22Rv1 (cell line): ENCODE data around the gene APOA1.

Experiments used
- H3K27ac ChIP-seq: fragments of 450-650 bp; 2 replicates; pipeline ENCODE4 v1.5.1; 2017
- ZFX ChIP-seq: fragments of 450-650 bp; IDR thresholded peaks from 2 replicates; pipeline ENCODE4 v1.6.1; 2017; ENCODE audit warnings: antibody characterized with exemption, borderline replicate concordance
- TF ChIP-seq, protein P1 (sequence below): fragments of 450-650 bp; IDR thresholded peaks from 2 replicates; pipeline ENCODE4 v1.5.1; 2017; ENCODE audit warnings: mild to moderate bottlenecking

APOA1 gene

DNA sequence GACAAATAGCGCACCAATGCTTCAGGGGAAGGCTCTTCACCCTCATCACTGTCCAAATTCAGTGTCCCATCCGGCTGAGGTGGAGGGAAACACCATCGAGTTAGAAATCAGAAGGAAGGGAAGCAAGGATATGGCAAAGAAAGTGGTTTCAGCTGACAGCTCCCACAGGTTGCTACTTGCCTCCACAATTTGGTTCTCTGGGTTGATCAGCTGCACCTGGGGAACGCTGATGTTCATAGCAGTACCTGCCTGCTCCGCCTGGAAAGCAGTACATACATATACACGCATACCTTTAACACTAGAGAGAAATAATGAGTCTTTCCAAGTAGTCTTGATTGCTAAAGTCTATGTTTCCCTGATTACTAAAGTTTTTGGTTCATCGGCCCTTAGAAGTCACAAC is 37.8 kb upstream of the APOA1 start:
- TF ChIP-seq, protein P1, sequence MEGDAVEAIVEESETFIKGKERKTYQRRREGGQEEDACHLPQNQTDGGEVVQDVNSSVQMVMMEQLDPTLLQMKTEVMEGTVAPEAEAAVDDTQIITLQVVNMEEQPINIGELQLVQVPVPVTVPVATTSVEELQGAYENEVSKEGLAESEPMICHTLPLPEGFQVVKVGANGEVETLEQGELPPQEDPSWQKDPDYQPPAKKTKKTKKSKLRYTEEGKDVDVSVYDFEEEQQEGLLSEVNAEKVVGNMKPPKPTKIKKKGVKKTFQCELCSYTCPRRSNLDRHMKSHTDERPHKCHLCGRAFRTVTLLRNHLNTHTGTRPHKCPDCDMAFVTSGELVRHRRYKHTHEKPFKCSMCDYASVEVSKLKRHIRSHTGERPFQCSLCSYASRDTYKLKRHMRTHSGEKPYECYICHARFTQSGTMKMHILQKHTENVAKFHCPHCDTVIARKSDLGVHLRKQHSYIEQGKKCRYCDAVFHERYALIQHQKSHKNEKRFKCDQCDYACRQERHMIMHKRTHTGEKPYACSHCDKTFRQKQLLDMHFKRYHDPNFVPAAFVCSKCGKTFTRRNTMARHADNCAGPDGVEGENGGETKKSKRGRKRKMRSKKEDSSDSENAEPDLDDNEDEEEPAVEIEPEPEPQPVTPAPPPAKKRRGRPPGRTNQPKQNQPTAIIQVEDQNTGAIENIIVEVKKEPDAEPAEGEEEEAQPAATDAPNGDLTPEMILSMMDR: no peak
- TF ChIP-seq ZFX: no peak
- no peak overlapping the region for H3K27ac ChIP-seq

GRCh38 chr11:116874251-116874650 is 36.8 kb upstream of the APOA1 start:
- TF ChIP-seq, protein P1: no peak
- TF ChIP-seq ZFX: no peak
- no peak overlapping the region for H3K27ac ChIP-seq

DNA sequence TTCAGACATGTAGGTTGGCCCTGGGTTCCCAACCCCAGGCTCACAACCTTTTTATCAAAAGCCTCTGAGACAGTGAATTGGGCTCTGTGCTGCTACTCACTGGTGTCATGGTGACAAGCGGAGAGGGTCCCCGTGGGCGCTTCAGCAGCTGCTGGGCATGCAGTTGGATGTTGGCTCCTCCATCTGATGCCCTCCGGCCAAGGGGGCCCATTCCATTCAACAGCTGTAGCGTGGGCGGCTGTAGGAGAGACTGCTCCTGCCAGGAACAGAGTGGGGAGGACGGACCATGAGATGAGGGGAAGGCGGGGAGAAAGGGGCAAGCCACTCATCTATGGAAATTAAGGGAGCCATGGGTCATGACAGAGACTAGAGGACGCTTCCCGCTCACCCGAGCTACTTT is 36.0 kb upstream of the APOA1 start:
- TF ChIP-seq, protein P1: no peak
- TF ChIP-seq ZFX: no peak

GRCh38 chr11:116871248-116871647 is 33.8 kb upstream of the APOA1 start:
- no peak overlapping the region for H3K27ac ChIP-seq
- TF ChIP-seq, protein P1: no peak
- no peak for TF ChIP-seq ZFX

More for the DNA sequence above, 36.0 kb upstream of the APOA1 start:
- H3K27ac ChIP-seq: no peak overlapping the region

- no peak for TF ChIP-seq ZFX
- TF ChIP-seq, protein P1: no peak
- peak overlapping the region; percentile 62 for H3K27ac ChIP-seq
Observed at GRCh38 chr11:116870054-116870453, 32.6 kb upstream of the APOA1 start.

DNA sequence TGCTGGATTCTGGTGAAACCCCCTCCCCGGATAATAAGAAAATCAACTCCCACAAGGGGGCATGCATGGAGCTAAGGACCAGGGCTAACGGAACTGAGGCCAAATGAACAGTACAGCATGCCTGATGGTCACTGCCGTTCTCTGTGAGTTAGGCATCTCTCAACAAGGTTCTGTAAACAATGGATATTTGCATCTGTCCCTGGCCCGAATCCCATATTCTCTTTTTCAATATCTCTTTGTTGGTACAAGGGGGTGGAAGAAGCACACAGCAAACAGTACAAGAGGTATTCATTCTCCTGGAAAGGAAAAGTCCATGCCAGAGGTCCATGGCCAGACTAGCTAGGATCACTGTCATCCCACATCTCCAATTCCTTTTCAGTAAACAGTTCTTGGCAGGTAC is 32.2 kb upstream of the APOA1 start:
- peak overlapping the region; percentile 62 for H3K27ac ChIP-seq
- TF ChIP-seq, protein P1: peak; percentile 20; the same call in 1 of the 2 replicates
- no peak for TF ChIP-seq ZFX

- H3K27ac ChIP-seq: no peak overlapping the region
Observed at GRCh38 chr11:116868066-116868465, 30.6 kb upstream of the APOA1 start.

More at GRCh38 chr11:116868066-116868465, 30.6 kb upstream of the APOA1 start:
- TF ChIP-seq, protein P1: no peak
- no peak for TF ChIP-seq ZFX
